BE2C (cell line): ENCODE measurements around the gene EEFSEC.

Experiments
- DNase-seq: peaks from one replicate; pipeline ENCODE4 v3.0.0-alpha.2; 2020
- H3K27me3 ChIP-seq: fragments of 250-450 bp; sonication (Bioruptor Pico); 2 replicates; pipeline ENCODE4 v1.5.1; 2020; ENCODE audit warnings: mild to moderate bottlenecking
- H3K36me3 ChIP-seq: fragments of 250-450 bp; sonication (Bioruptor Pico); 2 replicates; pipeline ENCODE4 v1.5.1; 2020; ENCODE audit warnings: mild to moderate bottlenecking
- H3K4me1 ChIP-seq: fragments of 250-450 bp; sonication (Bioruptor Pico); 2 replicates; pipeline ENCODE4 v1.5.1; 2020
- H3K4me3 ChIP-seq: 2 replicates; pipeline ENCODE4 v1.5.1; 2011; ENCODE audit warnings: low read depth, low read length
- H3K9me3 ChIP-seq: fragments of 250-450 bp; sonication (Bioruptor Pico); 2 replicates; pipeline ENCODE4 v1.5.1; 2020
- TF ChIP-seq, protein P1 (sequence below): IDR thresholded peaks from 2 replicates; pipeline ENCODE4 v1.5.1; 2012; ENCODE audit warnings: mild to moderate bottlenecking, low read depth, low read length

EEFSEC gene

DNA sequence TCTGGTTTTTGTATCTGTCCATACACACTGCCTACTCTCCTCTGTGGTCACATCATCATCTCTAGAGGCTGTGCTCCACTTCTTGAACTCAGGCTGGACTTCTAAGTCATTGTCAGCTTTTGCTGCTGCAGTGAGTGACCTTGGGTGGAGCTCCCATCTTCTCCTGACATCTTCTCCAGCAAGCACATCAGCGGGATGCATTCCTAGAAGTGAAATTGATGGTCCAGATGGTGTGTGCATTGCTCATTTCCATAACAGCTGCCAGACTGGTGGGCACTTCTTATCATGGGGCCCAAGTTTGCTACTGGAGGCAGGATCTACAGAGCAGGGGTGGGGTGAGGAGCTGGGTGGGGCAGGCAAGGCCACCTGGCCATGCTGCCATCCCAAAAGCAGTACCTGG, 203.5 kb downstream of the EEFSEC start:
- TF ChIP-seq, protein P1, sequence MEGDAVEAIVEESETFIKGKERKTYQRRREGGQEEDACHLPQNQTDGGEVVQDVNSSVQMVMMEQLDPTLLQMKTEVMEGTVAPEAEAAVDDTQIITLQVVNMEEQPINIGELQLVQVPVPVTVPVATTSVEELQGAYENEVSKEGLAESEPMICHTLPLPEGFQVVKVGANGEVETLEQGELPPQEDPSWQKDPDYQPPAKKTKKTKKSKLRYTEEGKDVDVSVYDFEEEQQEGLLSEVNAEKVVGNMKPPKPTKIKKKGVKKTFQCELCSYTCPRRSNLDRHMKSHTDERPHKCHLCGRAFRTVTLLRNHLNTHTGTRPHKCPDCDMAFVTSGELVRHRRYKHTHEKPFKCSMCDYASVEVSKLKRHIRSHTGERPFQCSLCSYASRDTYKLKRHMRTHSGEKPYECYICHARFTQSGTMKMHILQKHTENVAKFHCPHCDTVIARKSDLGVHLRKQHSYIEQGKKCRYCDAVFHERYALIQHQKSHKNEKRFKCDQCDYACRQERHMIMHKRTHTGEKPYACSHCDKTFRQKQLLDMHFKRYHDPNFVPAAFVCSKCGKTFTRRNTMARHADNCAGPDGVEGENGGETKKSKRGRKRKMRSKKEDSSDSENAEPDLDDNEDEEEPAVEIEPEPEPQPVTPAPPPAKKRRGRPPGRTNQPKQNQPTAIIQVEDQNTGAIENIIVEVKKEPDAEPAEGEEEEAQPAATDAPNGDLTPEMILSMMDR = no peak
- Histone ChIP-seq H3K4me1 (peaks cover 43% of the 10 kb centered on the region), H3K27me3 (no peaks in the 10 kb centered on the region), H3K9me3 (no peaks in the 10 kb centered on the region), H3K36me3 (peaks cover 3% of the 10 kb centered on the region), H3K4me3 (no peak overlapping the region)
- no peak for DNase-seq

DNA sequence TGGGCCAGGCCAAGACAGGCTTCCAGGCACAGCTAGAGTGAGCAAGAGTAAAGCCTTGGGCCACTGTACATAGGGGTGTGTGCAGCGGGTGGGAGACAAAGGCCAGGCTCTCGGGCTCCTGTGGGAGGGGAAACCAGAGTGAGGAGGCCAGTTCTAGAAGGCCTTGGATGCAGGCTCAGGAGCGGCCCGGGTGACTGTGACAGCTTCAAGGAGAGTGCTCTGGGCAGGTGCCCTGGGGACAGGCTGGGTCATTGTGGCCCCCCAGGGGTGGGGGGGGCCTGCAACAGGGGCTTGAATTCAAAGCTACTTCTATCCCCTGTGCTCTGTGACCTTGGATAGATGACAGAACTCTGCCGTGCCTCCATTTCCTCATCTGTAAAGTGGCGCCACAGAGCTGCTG, 204.3 kb downstream of the EEFSEC start:
- H3K36me3 ChIP-seq = peaks cover 3% of the 10 kb centered on the region
- no peak overlapping the region for H3K4me3 ChIP-seq
- TF ChIP-seq, protein P1 = no peak

DNA sequence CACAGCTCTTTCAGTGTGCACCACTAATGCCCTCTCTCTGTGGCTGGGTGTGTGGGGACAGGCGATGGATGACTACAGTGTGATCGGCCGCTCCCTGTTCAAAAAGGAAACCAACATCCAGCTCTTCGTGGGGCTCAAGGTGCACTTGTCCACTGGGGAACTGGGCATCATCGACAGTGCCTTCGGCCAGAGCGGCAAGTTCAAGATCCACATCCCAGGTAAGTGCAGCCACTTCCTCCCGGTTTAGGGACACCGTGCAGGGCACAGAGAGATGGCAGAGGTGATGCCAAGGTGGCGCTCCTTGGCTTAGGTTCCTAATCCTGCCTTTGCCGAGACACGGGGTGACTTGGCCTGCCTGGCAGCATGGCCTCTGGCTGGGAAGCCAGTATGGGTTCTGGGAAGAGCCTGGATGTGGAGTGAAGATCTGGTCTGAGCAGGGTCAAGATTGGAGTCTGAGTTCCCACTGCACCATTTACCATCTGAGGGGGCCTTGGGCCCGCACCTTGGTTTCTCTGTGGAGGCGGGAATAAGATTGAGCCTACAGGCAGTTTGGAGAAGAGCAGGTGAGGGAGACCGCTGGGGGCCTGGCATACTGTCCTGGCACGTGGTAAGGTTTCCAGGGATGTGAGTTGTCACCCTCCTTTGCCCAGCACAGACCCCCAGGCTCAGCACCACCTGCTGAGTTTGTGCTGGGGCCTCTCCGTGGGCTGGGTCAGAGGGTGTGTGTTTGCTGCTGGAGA, 205.0 kb downstream of the EEFSEC start:
- Histone ChIP-seq H3K36me3 (peaks cover 3% of the 10 kb centered on the region), H3K4me1 (peaks cover 48% of the 10 kb centered on the region), H3K9me3 (no peaks in the 10 kb centered on the region), H3K4me3 (no peak overlapping the region), H3K27me3 (no peaks in the 10 kb centered on the region)
- no peak for DNase-seq
- TF ChIP-seq, protein P1 = no peak

More for the DNA sequence above, 204.3 kb downstream of the EEFSEC start:
- Histone ChIP-seq H3K27me3 (no peaks in the 10 kb centered on the region), H3K9me3 (no peaks in the 10 kb centered on the region), H3K4me1 (peaks cover 51% of the 10 kb centered on the region)
- no peak for DNase-seq

DNA sequence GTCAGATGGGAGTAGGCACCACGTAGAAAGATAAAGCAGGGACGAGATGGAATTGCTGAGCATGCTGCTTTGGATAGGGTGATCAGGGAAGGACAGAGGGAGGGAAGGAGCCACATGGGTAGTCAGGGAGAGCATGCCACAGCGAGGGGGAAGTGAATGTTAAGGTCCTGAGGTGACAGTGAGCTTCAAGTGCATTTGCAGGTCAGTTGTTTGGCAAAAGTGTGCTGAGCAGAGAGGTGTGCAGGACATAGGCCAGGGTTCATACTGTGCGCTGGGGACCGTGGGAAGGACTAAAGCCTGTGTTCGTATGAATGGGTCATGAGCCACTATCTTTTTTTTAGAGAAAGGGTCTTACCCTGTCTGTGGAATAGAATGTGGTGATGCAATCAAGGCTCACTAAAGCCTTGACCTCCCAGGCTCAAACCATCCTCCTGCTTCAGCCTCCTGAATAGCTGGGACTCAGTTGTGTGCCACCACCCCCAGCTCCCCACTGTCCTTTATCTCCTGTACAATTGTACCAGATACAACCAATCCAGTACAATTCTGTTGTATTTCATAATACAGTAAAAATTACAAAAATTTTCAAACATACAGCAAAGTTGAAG, 205.9 kb downstream of the EEFSEC start:
- H3K4me1 ChIP-seq = peaks cover 40% of the 10 kb centered on the region
- peaks cover 3% of the 10 kb centered on the region for H3K36me3 ChIP-seq
- TF ChIP-seq, protein P1 = no peak
- no peak for DNase-seq
- H3K4me3 ChIP-seq = no peak overlapping the region
- no peaks in the 10 kb centered on the region for H3K27me3 ChIP-seq
- no peaks in the 10 kb centered on the region for H3K9me3 ChIP-seq

DNA sequence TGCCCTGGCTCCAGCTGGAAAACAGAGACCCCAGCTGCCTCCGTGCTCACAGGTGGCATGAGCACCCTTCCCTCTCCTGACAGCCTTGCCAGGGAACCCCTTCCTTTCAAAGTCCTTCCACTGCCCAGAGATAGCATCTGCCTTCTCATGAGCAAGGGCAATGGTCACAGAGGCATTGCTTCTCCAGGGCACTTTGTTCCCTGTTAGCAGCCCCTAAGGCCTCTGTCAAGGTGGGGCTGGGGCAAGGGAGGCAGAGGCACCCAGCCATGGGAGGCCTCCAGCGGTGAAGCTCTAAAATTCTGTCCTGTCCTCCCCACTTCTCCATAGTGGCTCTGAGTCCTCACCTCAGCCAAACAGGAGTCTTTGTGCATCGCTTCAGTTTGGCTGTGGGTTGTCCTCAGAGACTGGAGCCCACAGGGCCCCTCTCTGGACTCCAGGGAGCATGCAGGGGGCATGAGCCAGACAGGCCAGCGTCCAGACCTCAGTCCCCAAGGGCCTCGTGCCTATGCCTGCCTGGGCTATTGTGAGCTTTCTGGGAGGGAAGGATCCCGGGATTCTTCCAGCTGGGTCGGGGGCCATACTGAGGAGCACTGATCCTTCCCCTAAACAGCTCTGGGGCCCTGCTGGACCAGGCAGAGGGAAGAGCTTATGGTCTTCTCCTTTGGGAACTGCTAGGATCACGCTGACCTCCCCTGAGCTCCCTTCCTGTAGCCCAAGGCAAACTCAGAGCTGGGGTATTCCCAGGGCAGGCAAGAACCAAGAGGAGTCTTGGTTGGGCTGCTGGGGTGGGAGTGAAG, 206.8 kb downstream of the EEFSEC start:
- H3K36me3 ChIP-seq = peaks cover 4% of the 10 kb centered on the region
- H3K4me1 ChIP-seq = peaks cover 40% of the 10 kb centered on the region
- no peak for DNase-seq
- no peak overlapping the region for H3K4me3 ChIP-seq
- no peaks in the 10 kb centered on the region for H3K9me3 ChIP-seq
- H3K27me3 ChIP-seq = no peaks in the 10 kb centered on the region
- TF ChIP-seq, protein P1 = no peak
